ENCODE measurements around the gene TBXA2R. TPM values are rescaled to one million over a fixed set of nuclear protein-coding genes. Genes with fewer than 3 reads are reported as not detected.
A peak's percentile ranks its signal among the peaks of the same experiment; 100 is the strongest.
"Not testable (repeated sequence)": the region's sequence is repeated elsewhere in the genome, so short reads cannot be mapped to it uniquely, and the experiment has no call there.

The TBXA2R gene
- total and polyA plus RNA-seq, 4 donors: 0.79 to 3.9 (median 2.2) TPM

DNA sequence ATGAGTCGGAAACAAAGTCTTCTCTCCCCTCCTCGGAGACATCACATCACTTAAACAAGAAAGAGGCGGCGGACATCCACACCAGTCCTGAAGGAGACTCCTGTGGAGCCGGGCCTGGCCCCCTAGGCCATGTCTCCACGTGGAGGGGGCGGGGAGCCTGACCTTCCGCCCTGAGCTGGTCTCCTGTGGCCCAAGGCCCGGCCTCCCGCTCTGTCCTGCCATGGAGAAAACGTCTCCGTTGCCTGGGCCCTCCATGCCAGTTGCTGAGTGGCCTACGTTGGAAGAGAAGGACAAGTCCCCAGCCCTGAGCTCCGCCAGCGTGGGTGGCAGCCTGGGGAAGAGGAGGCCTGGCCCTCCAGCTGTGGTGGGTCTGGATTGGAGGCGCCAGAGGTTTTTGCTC lies 25.4 kb upstream of the TBXA2R start:
- 86% methylated on average over 13 of the region's 16 CpGs for WGBS (ENCODE audit: insufficient coverage)
- H3K27me3 ChIP-seq (ENCODE audit: control insufficient read depth, insufficient read depth, low read length): no peaks in the 10 kb centered on the region
- no peak for DNase-seq (ENCODE audit: low read depth in 4 of 6, low spot score in 6 of 6)
- H3K9me3 ChIP-seq (ENCODE audit: control insufficient read depth, insufficient read depth, low read length): no peaks in the 10 kb centered on the region
- no peak overlapping the region for H3K27ac ChIP-seq (ENCODE audit: low read depth, low read length)
- H3K4me1 ChIP-seq (ENCODE audit: control insufficient read depth, insufficient read depth, low read length): peaks cover 4% of the 10 kb centered on the region
- H3K36me3 ChIP-seq (ENCODE audit: control insufficient read depth, insufficient read depth, low read length): peaks cover 68% of the 10 kb centered on the region
- no peak overlapping the region for H3K4me3 ChIP-seq (ENCODE audit: low read depth, low read length)

DNA sequence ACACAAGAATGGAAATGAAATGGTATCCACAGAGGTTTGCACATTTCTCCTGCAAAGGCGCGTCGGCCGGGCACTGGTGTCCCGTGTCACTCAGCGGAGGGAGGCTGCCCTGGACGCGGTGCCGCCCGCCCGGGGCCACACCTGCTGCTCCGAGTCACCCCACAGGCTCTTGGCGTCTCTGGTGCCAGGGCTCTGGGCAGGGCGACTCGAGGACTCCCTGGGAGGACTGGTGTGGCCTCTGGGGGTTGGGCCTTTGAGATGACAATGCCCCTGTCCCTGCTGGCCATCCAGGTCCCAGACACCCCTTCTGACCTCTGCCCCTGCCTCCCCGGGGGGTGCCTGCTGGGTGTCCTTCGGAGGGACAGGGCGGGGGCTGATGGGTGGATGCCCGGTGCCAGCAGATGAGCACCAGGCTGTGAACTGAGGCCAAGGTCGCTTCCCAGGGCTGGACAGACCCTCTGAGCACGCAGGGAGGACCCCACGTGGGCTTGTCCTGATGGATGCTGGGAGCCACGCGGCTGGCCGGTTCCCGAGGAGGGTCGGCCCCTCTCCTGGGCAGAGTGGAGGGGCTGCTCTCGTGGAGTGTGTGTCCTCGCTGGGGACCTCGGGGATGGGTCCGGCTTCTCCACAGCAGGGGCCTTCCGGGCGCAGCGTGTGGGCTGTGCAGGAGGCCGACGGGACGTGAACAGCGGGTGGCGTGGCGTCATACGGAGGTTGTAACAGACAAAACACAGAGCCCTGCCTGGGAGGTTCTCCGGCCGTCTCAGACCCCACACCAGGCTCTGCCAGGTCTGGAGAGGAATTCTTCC lies 24.6 kb upstream of the TBXA2R start:
- Histone ChIP-seq H3K9me3 (ENCODE audit: control insufficient read depth, insufficient read depth, low read length) (no peaks in the 10 kb centered on the region), H3K4me3 (ENCODE audit: low read depth, low read length) (no peak overlapping the region), H3K27ac (ENCODE audit: low read depth, low read length) (no peak overlapping the region), H3K4me1 (ENCODE audit: control insufficient read depth, insufficient read depth, low read length) (peaks cover 8% of the 10 kb centered on the region), H3K36me3 (ENCODE audit: control insufficient read depth, insufficient read depth, low read length) (peaks cover 60% of the 10 kb centered on the region), H3K27me3 (ENCODE audit: control insufficient read depth, insufficient read depth, low read length) (no peaks in the 10 kb centered on the region)
- no peak for DNase-seq (ENCODE audit: low read depth in 4 of 6, low spot score in 6 of 6)
- 90% methylated on average over 36 of the region's 43 CpGs for WGBS (ENCODE audit: insufficient coverage)

DNA sequence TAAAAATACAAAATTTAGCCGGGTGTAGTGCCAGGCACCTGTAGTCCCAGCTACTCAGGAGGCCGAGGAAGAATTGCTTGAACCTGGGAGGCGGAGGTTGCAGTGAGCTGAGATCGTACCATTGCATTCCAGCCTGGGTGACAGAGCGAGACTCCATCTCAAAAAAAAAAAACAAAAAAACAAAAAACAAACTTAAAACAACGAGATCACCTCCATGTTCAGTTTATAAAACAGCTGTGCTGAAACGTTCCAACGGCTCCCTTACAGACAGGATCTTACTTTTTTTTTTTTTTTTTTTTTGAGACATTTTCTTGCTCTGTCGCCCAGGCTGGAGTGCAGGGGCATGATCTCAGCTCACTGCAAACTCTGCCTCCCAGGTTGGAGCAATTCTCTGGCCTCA lies 22.1 kb upstream of the TBXA2R start:
- not testable (repeated sequence) for H3K9me3 ChIP-seq (ENCODE audit: control insufficient read depth, insufficient read depth, low read length); H3K27me3 ChIP-seq (ENCODE audit: control insufficient read depth, insufficient read depth, low read length); H3K27ac ChIP-seq (ENCODE audit: low read depth, low read length); DNase-seq (ENCODE audit: low read depth in 4 of 6, low spot score in 6 of 6); H3K4me3 ChIP-seq (ENCODE audit: low read depth, low read length)
- Histone ChIP-seq H3K36me3 (ENCODE audit: control insufficient read depth, insufficient read depth, low read length) (peaks cover 47% of the 10 kb centered on the region), H3K4me1 (ENCODE audit: control insufficient read depth, insufficient read depth, low read length) (peaks cover 28% of the 10 kb centered on the region)
- 79% methylated on average over 7 of the region's 9 CpGs for WGBS (ENCODE audit: insufficient coverage)

DNA sequence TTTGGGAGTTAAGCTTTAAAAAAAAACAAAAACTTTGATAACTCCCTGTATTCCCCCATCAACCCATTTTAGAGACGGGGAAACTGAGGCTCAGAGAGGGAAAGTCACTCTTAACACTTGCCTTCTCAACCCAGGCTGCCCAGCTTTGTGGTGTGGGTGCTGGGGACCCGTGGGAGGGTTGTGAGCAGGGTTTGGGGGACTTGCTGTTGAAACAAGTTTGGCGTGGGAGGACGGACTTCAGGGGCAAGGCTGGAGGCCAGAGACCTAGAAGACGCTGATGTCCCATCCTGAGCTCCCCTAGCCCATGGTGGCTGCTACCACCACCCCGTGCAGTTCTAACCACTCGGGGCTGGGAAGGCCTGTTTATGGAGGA lies 20.7 kb upstream of the TBXA2R start:
- H3K27me3 ChIP-seq (ENCODE audit: control insufficient read depth, insufficient read depth, low read length): no peaks in the 10 kb centered on the region
- H3K4me3 ChIP-seq (ENCODE audit: low read depth, low read length): peak overlapping the region; percentile 74
- no peak for DNase-seq (ENCODE audit: low read depth in 4 of 6, low spot score in 6 of 6)
- no peaks in the 10 kb centered on the region for H3K9me3 ChIP-seq (ENCODE audit: control insufficient read depth, insufficient read depth, low read length)
- H3K4me1 ChIP-seq (ENCODE audit: control insufficient read depth, insufficient read depth, low read length): peaks cover 28% of the 10 kb centered on the region
- 81% methylated on average over 3 of the region's 7 CpGs for WGBS (ENCODE audit: insufficient coverage)
- H3K36me3 ChIP-seq (ENCODE audit: control insufficient read depth, insufficient read depth, low read length): peaks cover 47% of the 10 kb centered on the region
- no peak overlapping the region for H3K27ac ChIP-seq (ENCODE audit: low read depth, low read length)

DNA sequence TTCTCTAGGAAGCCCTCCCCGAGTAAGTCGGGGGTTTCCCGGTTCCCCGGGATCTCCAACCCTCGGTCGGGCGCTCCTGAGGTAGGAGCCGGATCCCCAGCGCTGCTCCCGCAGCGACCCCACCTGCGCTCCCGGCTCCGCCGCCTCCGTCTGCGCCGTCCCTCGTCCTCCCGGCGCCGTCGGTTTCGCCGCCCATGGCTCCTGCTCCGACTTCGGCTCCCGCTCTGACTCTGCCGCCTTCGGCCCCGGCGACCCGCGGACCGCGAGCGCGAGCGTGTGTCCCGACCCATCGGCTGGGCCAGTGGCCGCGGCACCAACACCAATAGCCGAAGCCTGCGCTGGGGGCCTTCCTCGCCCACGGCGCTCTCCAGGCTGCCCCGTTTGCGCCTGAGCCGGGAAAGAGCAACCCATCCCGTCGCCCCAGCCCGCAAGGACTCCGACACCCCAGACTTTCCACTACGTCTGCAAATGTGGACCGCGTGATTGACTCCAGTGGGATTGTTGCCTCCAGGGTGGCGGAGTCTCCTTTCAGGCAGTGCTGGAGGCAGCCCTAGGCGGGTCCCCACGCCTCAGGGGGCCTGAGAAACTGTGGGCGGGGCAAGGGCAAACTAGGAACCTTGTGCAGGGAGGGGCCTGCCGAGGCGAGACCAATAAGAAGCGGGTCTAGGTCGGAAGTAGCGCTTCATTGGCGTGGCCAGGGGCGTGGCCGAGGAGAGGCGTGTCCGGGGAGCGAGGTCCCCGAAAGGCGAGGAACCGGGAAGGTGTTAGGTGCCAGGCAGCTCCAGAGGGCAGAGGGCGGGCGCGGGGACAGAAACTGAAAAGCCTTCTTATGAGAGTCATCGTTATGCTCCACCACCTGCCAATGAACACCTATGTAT lies 20.0 kb upstream of the TBXA2R start, which contains the start of gene CACTIN:
Gene CACTIN, minus strand, starts transcription at position 318 of the 878 bp plus-strand sequence. Its CDS starts 28 bp downstream, at position 290.
- DNase-seq (ENCODE audit: low read depth in 4 of 6, low spot score in 6 of 6): peak; percentile 92 to 99 (median 96)
- Histone ChIP-seq H3K27me3 (ENCODE audit: control insufficient read depth, insufficient read depth, low read length) (no peaks in the 10 kb centered on the region), H3K4me3 (ENCODE audit: low read depth, low read length) (peak within 1 kb of the TSS; percentile 74), H3K4me1 (ENCODE audit: control insufficient read depth, insufficient read depth, low read length) (peaks cover 28% of the 10 kb centered on the region), H3K36me3 (ENCODE audit: control insufficient read depth, insufficient read depth, low read length) (peaks cover 47% of the 10 kb centered on the region), H3K9me3 (ENCODE audit: control insufficient read depth, insufficient read depth, low read length) (no peaks in the 10 kb centered on the region), H3K27ac (ENCODE audit: low read depth, low read length) (peak within 1 kb of the TSS; percentile 99)
- WGBS (ENCODE audit: insufficient coverage): 0% methylated on average over 76 of the region's 80 CpGs

DNA sequence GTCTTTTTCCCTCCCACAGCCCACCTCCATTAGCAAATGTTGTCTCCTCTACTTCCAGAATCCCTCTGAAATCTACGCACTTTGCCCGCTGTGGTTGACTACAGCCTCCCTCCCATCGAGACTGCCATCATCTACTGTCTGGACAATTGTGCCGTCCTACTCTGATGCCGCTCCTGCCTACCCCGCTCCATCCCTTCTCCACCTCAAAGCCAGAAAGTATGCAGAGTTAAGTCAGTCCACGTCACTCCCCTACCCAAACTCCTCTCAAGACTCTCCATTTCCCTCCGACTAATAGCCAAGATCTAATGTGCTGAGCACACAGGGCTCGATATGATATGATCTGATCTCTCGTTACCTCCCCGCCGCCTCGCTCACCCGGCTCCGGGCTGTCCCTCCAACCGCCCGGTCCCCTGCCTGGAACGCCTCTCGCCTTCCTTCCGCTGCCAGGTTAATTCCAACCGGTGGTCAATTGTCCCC lies 19.4 kb upstream of the TBXA2R start:
- Histone ChIP-seq H3K27ac (ENCODE audit: low read depth, low read length) (peak overlapping the region; percentile 99), H3K9me3 (ENCODE audit: control insufficient read depth, insufficient read depth, low read length) (no peaks in the 10 kb centered on the region), H3K36me3 (ENCODE audit: control insufficient read depth, insufficient read depth, low read length) (peaks cover 47% of the 10 kb centered on the region), H3K27me3 (ENCODE audit: control insufficient read depth, insufficient read depth, low read length) (no peaks in the 10 kb centered on the region), H3K4me3 (ENCODE audit: low read depth, low read length) (peak overlapping the region; percentile 74), H3K4me1 (ENCODE audit: control insufficient read depth, insufficient read depth, low read length) (peaks cover 28% of the 10 kb centered on the region)
- 1% methylated on average over 21 of the region's 21 CpGs for WGBS (ENCODE audit: insufficient coverage)
- no peak for DNase-seq (ENCODE audit: low read depth in 4 of 6, low spot score in 6 of 6)

DNA sequence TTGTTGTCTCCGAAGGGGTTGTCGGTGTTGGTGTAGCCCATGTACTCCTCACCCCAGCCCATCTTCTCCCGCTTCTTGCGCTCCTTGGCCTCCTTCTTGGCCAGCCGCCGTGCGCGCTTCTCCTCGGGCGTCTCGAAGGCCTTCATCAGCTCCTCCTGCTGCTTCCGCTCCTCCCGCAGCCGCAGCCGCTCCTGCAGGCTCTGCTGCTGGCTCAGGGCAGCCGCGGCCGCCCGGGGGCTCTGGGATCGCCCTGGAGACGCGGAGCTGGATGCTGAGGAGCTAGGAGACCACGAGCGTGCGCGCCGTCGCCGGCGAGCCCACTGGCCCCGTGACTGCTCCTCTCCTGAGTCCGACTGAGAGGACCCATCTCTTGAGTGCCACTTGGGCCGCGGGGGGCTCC lies 17.0 kb upstream of the TBXA2R start:
- peaks cover 57% of the 10 kb centered on the region for H3K36me3 ChIP-seq (ENCODE audit: control insufficient read depth, insufficient read depth, low read length)
- H3K9me3 ChIP-seq (ENCODE audit: control insufficient read depth, insufficient read depth, low read length): no peaks in the 10 kb centered on the region
- no peak overlapping the region for H3K27ac ChIP-seq (ENCODE audit: low read depth, low read length)
- no peaks in the 10 kb centered on the region for H3K27me3 ChIP-seq (ENCODE audit: control insufficient read depth, insufficient read depth, low read length)
- peaks cover 28% of the 10 kb centered on the region for H3K4me1 ChIP-seq (ENCODE audit: control insufficient read depth, insufficient read depth, low read length)
- H3K4me3 ChIP-seq (ENCODE audit: low read depth, low read length): no peak overlapping the region
- WGBS (ENCODE audit: insufficient coverage): 92% methylated on average over 34 of the region's 34 CpGs
- DNase-seq (ENCODE audit: low read depth in 4 of 6, low spot score in 6 of 6): no peak

DNA sequence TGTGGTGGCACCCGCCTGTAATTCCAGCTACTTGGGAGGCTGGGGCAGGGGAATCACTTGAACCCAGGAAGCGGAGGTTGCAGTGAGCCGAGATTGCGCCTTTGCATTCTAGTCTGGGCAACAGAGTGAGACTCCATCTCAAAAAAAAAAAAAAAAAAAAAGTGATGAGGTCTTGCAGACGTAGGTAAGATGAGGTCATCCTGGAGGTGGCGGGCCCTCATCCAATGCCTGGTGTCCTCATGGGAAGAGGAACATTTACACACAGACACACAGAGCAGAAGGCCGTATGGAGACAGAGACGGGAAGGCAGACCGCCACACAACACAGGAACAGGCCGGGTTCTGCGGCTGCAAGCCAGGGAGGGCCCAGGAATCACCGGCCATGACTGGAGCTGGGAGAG lies 15.5 kb upstream of the TBXA2R start:
- no peak for DNase-seq (ENCODE audit: low read depth in 4 of 6, low spot score in 6 of 6)
- 100% methylated on average over 5 of the region's 12 CpGs for WGBS (ENCODE audit: insufficient coverage)
- H3K9me3 ChIP-seq (ENCODE audit: control insufficient read depth, insufficient read depth, low read length): no peaks in the 10 kb centered on the region
- H3K4me3 ChIP-seq (ENCODE audit: low read depth, low read length): no peak overlapping the region
- H3K36me3 ChIP-seq (ENCODE audit: control insufficient read depth, insufficient read depth, low read length): peaks cover 72% of the 10 kb centered on the region
- no peaks in the 10 kb centered on the region for H3K27me3 ChIP-seq (ENCODE audit: control insufficient read depth, insufficient read depth, low read length)
- peaks cover 32% of the 10 kb centered on the region for H3K4me1 ChIP-seq (ENCODE audit: control insufficient read depth, insufficient read depth, low read length)
- H3K27ac ChIP-seq (ENCODE audit: low read depth, low read length): no peak overlapping the region

DNA sequence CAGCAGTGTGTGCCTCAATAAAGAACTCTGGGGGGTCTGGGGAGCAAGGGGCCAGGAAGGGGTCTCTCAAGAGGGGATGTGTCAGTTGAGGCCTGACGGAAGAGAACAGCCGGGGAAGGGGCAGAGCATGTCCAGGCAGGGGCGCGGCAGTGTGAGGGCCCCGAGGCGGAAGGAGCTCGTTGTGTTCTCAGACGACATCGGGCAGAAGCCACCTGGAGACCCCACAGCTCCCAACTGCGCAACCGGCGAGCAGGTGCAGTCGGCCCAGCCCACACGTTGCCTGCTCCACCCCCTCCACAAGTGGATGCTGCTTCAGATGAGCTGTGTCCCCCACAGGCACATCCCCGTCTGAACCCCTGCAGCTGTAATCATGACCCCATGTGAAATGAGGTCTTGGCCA lies 15.0 kb upstream of the TBXA2R start:
- WGBS (ENCODE audit: insufficient coverage): 90% methylated on average over 15 of the region's 15 CpGs
- peaks cover 78% of the 10 kb centered on the region for H3K36me3 ChIP-seq (ENCODE audit: control insufficient read depth, insufficient read depth, low read length)
- H3K4me1 ChIP-seq (ENCODE audit: control insufficient read depth, insufficient read depth, low read length): peaks cover 27% of the 10 kb centered on the region
- no peak for DNase-seq (ENCODE audit: low read depth in 4 of 6, low spot score in 6 of 6)
- no peaks in the 10 kb centered on the region for H3K9me3 ChIP-seq (ENCODE audit: control insufficient read depth, insufficient read depth, low read length)
- no peak overlapping the region for H3K4me3 ChIP-seq (ENCODE audit: low read depth, low read length)
- no peak overlapping the region for H3K27ac ChIP-seq (ENCODE audit: low read depth, low read length)
- no peaks in the 10 kb centered on the region for H3K27me3 ChIP-seq (ENCODE audit: control insufficient read depth, insufficient read depth, low read length)

All from spinal cord (tissue), 10 donors.